Measurements from ENCODE around the gene ATRX.
"Not testable (repeated sequence)": the region's sequence is repeated elsewhere in the genome, so short reads cannot be mapped to it uniquely, and the experiment has no call there.

ATRX gene

DNA sequence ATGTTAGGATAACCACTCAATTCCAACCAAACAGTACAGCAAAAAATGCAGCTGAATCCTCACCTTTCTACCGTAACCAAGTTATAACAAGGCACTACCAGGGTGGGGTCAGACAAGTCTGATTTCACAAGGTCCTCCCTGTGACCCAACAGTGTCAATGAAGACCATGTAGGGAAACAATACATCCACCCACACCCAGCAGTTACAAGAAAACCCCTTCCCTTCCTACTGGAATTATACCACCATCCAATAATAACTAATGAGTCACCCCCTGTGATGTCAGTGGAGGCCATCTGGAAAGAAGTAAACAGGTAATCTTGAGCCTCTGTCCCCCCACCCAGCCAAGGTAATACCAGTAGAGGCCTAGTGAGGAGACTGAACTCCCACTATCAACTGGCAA lies 221.2 kb downstream of the ATRX start:
- no peak overlapping the region for H3K4me3 ChIP-seq (ENCODE audit: low read depth, low read length)
- TF ChIP-seq, protein P1, sequence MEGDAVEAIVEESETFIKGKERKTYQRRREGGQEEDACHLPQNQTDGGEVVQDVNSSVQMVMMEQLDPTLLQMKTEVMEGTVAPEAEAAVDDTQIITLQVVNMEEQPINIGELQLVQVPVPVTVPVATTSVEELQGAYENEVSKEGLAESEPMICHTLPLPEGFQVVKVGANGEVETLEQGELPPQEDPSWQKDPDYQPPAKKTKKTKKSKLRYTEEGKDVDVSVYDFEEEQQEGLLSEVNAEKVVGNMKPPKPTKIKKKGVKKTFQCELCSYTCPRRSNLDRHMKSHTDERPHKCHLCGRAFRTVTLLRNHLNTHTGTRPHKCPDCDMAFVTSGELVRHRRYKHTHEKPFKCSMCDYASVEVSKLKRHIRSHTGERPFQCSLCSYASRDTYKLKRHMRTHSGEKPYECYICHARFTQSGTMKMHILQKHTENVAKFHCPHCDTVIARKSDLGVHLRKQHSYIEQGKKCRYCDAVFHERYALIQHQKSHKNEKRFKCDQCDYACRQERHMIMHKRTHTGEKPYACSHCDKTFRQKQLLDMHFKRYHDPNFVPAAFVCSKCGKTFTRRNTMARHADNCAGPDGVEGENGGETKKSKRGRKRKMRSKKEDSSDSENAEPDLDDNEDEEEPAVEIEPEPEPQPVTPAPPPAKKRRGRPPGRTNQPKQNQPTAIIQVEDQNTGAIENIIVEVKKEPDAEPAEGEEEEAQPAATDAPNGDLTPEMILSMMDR (IDR thresholded peaks at IDR 0.05; ENCODE audit: borderline replicate concordance, insufficient read depth, low read depth, low read length) = no peak

DNA sequence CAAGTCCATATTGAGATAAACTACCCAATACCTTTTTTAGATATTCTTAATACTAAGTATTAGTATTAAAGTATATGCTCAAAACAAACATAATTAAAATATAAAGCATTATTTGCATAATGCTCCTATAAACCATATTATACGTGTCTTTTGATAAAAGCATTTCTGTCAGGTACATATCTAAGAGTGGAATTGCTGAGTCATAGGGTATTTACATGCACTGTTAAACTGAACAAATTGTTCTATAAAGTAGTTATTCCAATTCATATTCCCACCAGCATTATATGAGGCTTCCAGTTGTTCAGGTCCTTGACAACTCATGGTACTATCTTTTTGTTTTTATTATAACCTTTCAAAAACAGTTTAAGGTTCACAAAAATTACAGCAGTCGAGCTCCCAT lies 224.6 kb downstream of the ATRX start:
- TF ChIP-seq, protein P1 (IDR thresholded peaks at IDR 0.05; ENCODE audit: borderline replicate concordance, insufficient read depth, low read depth, low read length) = no peak
- no peak overlapping the region for H3K4me3 ChIP-seq (ENCODE audit: low read depth, low read length)

DNA sequence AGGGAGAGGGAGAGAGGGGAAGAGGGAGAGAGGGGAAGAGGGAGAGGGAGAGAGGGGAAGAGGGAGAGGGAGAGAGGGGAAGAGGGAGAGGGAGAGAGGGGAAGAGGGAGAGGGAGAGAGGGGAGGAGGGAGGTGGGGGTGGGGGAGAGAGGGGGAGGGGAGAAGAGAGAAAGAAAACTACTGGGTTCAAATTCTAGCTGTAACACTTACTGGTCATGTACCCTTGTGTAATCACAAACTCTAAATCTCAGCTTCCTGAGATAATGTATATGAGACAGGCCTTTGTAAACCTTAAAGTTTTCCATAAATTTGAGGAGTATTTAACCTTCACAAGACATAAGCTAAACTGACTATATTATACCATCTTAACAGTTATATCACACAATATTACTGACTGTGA lies 229.7 kb downstream of the ATRX start:
- TF ChIP-seq, protein P1 (IDR thresholded peaks at IDR 0.05; ENCODE audit: borderline replicate concordance, insufficient read depth, low read depth, low read length) = no peak
- no peak overlapping the region for H3K4me3 ChIP-seq (ENCODE audit: low read depth, low read length)

DNA sequence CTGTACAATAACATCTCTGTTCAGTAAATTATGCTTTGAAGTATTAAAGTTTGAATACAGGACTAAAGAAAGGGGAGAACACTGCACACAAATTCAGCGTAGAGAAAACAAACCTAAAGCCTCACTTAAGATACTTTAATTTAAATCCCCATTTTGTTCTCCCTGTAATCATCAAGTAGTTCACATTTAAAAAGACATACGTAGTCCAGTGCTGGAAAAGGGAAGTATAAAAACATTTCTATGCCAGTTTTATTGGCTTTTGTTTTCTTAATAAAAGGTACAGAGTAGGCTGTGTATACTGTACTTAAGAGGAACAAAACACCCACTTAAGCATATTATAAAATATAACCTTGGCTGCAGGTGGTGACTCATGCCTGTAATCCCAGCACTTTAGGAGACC lies 237.3 kb downstream of the ATRX start:
- TF ChIP-seq, protein P1 (IDR thresholded peaks at IDR 0.05; ENCODE audit: borderline replicate concordance, insufficient read depth, low read depth, low read length) = no peak
- H3K4me3 ChIP-seq (ENCODE audit: low read depth, low read length) = no peak overlapping the region

DNA sequence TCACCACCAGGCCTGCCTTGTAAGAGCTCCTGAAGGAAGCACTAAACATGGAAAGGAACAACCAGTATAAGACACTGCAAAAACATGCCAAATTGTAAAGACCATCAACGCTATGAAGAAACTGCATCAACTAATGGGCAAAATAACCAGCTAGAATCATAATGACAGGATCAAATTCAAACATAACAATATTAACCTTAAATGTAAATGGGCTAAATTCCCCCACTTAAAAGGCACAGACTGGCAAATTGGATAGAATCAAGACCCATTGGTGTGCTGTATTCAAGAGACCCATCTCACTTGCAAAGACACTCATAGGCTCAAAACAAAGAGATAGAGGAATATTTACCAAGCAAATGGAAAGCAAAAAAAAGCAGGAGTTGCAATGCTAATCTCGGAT lies 246.2 kb downstream of the ATRX start:
- not testable (repeated sequence) for H3K4me3 ChIP-seq (ENCODE audit: low read depth, low read length)

DNA sequence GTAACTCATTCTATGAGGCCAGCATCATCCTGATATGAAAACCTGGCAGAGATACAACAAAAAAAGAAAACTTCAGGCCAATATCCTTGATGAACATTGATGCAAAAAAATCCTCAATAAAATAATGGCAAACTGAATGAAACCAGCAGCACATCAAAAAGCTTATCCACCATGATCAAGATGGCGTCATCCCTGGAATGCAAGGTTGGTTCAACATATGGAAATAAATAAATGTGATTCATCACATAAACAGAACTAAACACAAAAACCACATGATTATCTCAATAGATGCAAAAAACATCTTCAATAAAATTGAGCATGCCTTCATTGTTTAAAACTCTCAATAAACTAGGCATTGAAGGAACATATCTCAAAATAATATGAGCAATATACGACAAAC lies 254.8 kb downstream of the ATRX start:
- H3K4me3 ChIP-seq (ENCODE audit: low read depth, low read length) = not testable (repeated sequence)

DNA sequence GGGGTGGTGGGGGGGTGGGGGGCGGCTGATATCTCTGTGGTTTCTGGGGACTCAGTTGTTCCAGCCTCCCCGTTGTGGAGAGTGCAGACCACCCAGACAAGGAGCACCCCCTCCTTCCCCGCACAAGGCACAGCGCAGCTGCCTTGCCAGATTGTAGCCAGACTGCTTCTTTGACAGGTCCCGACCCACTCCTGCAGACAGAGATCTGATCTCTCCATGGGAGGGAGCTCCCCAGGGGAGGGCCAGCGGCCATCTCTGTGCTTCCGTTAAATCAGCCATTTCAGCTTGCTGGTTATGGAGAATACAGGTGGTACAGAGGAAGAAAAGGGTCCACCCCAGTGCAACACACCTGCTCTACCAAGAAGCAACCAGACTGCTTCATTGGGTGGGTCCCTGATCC lies 258.0 kb downstream of the ATRX start:
- TF ChIP-seq, protein P1 (IDR thresholded peaks at IDR 0.05; ENCODE audit: borderline replicate concordance, insufficient read depth, low read depth, low read length) = no peak
- H3K4me3 ChIP-seq (ENCODE audit: low read depth, low read length) = no peak overlapping the region

DNA sequence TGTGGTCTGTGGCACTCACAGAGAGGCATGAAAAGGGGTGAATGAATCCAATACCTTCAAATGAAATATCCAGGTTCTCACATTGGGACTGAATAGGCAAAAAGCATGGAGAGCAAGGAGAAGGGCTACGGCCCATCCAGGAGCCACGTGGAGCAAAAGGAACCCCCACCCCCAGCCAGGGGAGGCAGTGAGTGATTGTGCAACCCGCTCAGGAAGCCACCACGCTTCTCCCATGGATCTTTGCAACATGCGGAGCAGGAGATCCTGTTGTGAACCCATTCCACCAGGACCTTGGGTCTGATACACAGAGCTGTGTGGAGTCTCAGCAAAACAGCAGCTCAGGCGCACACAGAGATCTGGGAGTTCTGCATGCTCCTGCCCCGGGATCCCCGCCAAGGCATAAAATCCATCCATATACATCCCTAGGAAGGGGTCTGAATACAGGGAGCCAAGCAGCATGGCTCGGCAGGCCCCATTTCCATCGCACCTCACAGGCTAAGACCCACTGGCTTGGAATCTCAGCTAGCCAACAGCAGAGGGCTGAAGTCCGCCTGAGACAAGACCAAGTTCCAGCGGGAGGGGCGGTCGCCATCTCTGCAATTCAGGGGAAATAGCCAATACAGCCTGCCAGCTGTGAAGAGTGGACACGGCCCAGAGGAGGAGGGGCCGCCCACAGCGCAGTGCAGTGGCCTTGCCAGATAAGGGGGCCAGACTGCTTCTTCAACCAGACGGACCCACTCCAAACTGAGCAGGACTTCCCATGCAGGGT lies 258.6 kb downstream of the ATRX start:
- TF ChIP-seq, protein P1 (IDR thresholded peaks at IDR 0.05; ENCODE audit: borderline replicate concordance, insufficient read depth, low read depth, low read length) = no peak
- no peak overlapping the region for H3K4me3 ChIP-seq (ENCODE audit: low read depth, low read length)

Measured in GM12875 (cell line).